ENCODE data around the gene FAM186B. TPM values are rescaled to one million over a fixed set of nuclear protein-coding genes. Genes with fewer than 3 reads are reported as not detected.
A peak's percentile ranks its signal among the peaks of the same experiment; 100 is the strongest.

The FAM186B gene
- total RNA-seq, 6 donors from 2014 or later: 0.20 to 3.1 (median 0.73) TPM

- no peak overlapping the region for H3K27ac ChIP-seq
These were observed 27.0 kb upstream of the FAM186B start for GRCh38 chr12:49632401-49632800.

GRCh38 chr12:49631336-49631907, 26.0 kb upstream of the FAM186B start:
- peaks cover under 1 to 2% (median 1%) of the 10 kb centered on the region in 4 donors for H3K4me1 ChIP-seq
- no peak for DNase-seq
- no peak overlapping the region for H3K27ac ChIP-seq
- ATAC-seq (ENCODE audit: low FRiP score in 2 of 2): no peak
- H3K9me3 ChIP-seq: no peaks in the 10 kb centered on the region
- TF ChIP-seq EP300 (IDR thresholded peaks at IDR 0.05) (no peak), POLR2AphosphoS5 (IDR thresholded peaks at IDR 0.05) (no peak), POLR2A (IDR thresholded peaks at IDR 0.05) (no peak), CTCF (IDR thresholded peaks at IDR 0.05) (no peak)
- no peak overlapping the region for H3K4me3 ChIP-seq
- WGBS, 2 donors: 88 to 99% methylated on average over 5 of the region's 6 CpGs
- H3K27me3 ChIP-seq: no peaks in the 10 kb centered on the region
- peaks cover 0 to 18% (median 2%) of the 10 kb centered on the region in 4 donors for H3K36me3 ChIP-seq

More at GRCh38 chr12:49632401-49632800, 27.0 kb upstream of the FAM186B start:
- TF ChIP-seq EP300 (IDR thresholded peaks at IDR 0.05) (no peak), POLR2AphosphoS5 (IDR thresholded peaks at IDR 0.05) (no peak)
- no peak for DNase-seq
- Histone ChIP-seq H3K4me3 (no peak overlapping the region), H3K9me3 (no peaks in the 10 kb centered on the region), H3K27me3 (no peaks in the 10 kb centered on the region), H3K4me1 (peaks cover 9 to 12% (median 10%) of the 10 kb centered on the region in 4 donors), H3K36me3 (peaks cover 0 to 18% (median 3%) of the 10 kb centered on the region in 4 donors)
- WGBS, 2 donors: 96 to 100% methylated on average over 3 to 9 of the region's 9 CpGs
- no peak for ATAC-seq (ENCODE audit: low FRiP score in 2 of 2)

GRCh38 chr12:49627752-49628360, 22.4 kb upstream of the FAM186B start:
- Histone ChIP-seq H3K27ac (no peak overlapping the region), H3K4me3 (no peak overlapping the region), H3K27me3 (no peaks in the 10 kb centered on the region), H3K36me3 (peaks cover 0 to 4% (median 2%) of the 10 kb centered on the region in 4 donors), H3K9me3 (no peaks in the 10 kb centered on the region), H3K4me1 (peaks cover 0 to 10% (median 1%) of the 10 kb centered on the region in 4 donors)
- DNase-seq (no peak), ATAC-seq (ENCODE audit: low FRiP score in 2 of 2) (no peak)
- 89 to 91% methylated on average over 3 of the region's 3 CpGs for WGBS, 2 donors
- no peak for TF ChIP-seq CTCF (IDR thresholded peaks at IDR 0.05)

GRCh38 chr12:49626836-49627235, 21.4 kb upstream of the FAM186B start:
- Histone ChIP-seq H3K27me3 (no peaks in the 10 kb centered on the region), H3K4me1 (peaks cover 7 to 21% (median 10%) of the 10 kb centered on the region in 4 donors), H3K4me3 (no peak overlapping the region), H3K36me3 (peaks cover 0 to 4% (median 2%) of the 10 kb centered on the region in 4 donors), H3K9me3 (no peaks in the 10 kb centered on the region), H3K27ac (no peak overlapping the region)
- no peak for TF ChIP-seq POLR2AphosphoS5 (IDR thresholded peaks at IDR 0.05)
- TF ChIP-seq POLR2A (IDR thresholded peaks at IDR 0.05): no peak
- TF ChIP-seq CTCF (IDR thresholded peaks at IDR 0.05): no peak
- no peak for TF ChIP-seq EP300 (IDR thresholded peaks at IDR 0.05)
- no peak for ATAC-seq (ENCODE audit: low FRiP score in 2 of 2)
- 86 to 91% methylated on average over 1 of the region's 1 CpG for WGBS, 2 donors
- DNase-seq: no peak

- no peaks in the 10 kb centered on the region for H3K27me3 ChIP-seq
- H3K36me3 ChIP-seq: no peaks in the 10 kb centered on the region
- ATAC-seq (ENCODE audit: low FRiP score in 2 of 2) (no peak), DNase-seq (no peak)
- H3K27ac ChIP-seq: peak overlapping the region in 1 of 4 donors; percentile 37
- H3K4me1 ChIP-seq: peaks cover 10 to 25% (median 14%) of the 10 kb centered on the region in 4 donors
- WGBS, 2 donors: 77 to 81% methylated on average over 6 of the region's 6 CpGs
- no peak overlapping the region for H3K4me3 ChIP-seq
- H3K9me3 ChIP-seq: no peaks in the 10 kb centered on the region
- no peak for TF ChIP-seq POLR2A (IDR thresholded peaks at IDR 0.05)
- no peak for TF ChIP-seq EP300 (IDR thresholded peaks at IDR 0.05)
- TF ChIP-seq POLR2AphosphoS5 (IDR thresholded peaks at IDR 0.05): no peak
- TF ChIP-seq CTCF (IDR thresholded peaks at IDR 0.05): no peak
These were observed 20.9 kb upstream of the FAM186B start for GRCh38 chr12:49626169-49626835.
